ENCODE data around the gene PKDCC. TPM values are rescaled to one million over a fixed set of nuclear protein-coding genes. Genes with fewer than 3 reads are reported as not detected.

PKDCC gene
- total and polyA plus RNA-seq, 2 of the 13 experiments (the other 11 are each of a cell fraction or from before 2014, with no cell fraction given) = 52.6 to 58.8 TPM

DNA sequence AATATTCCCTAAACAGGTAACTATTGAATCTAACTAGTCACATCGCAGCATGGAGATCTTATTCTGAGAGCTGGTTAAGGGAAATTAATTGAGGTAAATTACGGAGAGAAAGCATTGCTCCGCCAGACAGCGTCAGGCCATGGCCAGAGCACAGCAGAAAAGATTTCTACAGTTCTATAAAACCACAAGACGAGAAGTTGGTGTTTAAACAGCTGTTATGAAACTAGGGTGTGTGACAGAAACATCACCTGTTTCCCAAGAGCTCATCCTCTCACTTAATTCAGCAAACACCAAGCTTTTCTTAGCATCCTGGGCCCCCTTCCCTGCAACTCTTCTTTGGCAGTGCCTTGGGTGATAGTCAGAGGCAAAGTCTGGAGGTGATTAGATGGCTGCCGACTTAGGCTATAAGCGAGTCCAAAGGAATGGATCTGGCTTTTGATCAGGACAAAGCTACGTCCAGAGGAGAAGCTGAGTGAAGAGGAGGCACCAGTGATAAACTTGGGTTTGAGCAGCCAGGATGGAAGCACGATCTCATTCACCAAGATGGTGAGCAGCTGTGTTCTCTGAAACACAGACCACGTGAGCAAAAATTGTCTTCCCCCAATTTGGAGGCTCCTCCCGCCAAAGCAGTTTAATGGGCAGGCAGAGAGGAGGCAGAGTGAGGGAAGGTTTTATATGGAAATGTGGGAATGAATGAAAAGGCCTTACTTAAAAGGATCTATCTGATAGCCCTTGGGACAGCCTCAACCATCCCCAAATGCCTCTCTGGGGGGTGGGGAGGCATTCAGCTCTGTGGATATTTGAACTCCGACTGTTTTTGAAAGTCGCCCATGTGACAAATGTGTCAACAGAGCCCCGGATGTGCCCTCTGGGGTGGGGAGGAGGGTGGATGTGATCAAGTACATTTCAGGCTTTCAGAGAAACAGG, 57.8 kb downstream of the PKDCC start (continued):
- TF ChIP-seq ZNF639 (CRISPR knock-in tag; conservative IDR thresholded peaks at IDR 0.05) (0 out of 2 replicates have a peak, but pooled peaks have one; percentile 34), KDM5A (IDR thresholded peaks at IDR 0.05; ENCODE audit: borderline replicate concordance, low read length) (no peak), ZNF12 (CRISPR knock-in tag; IDR thresholded peaks at IDR 0.05) (no peak), MED8 (CRISPR knock-in tag; IDR thresholded peaks at IDR 0.05; ENCODE audit: insufficient replicate concordance) (peak; percentile 98), PRDM4 (CRISPR knock-in tag; IDR thresholded peaks at IDR 0.05; ENCODE audit: borderline replicate concordance) (no peak), ZNF484 (CRISPR knock-in tag; IDR thresholded peaks at IDR 0.05; ENCODE audit: borderline replicate concordance, low read depth) (no peak), ZNF34 (CRISPR knock-in tag; IDR thresholded peaks at IDR 0.05; ENCODE audit: borderline replicate concordance) (no peak), RBFOX2 (IDR thresholded peaks at IDR 0.05; ENCODE audit: low read depth, low read length) (no peak), HOXA5 (CRISPR knock-in tag; IDR thresholded peaks at IDR 0.05) (no peak), SIX4 (CRISPR knock-in tag; IDR thresholded peaks at IDR 0.05) (peak; percentile 68; the same call in 1 of the 2 replicates), ZNF546 (CRISPR knock-in tag; conservative IDR thresholded peaks at IDR 0.05) (peak; percentile 91; the same call in 1 of the 2 replicates), HOXA3 (CRISPR knock-in tag; IDR thresholded peaks at IDR 0.05) (peak; percentile 59; the same call in 1 of the 2 replicates), XRCC5 (optimal IDR thresholded peaks at IDR 0.05; ENCODE audit: low read length) (no peak), HDAC6 (IDR thresholded peaks at IDR 0.05; ENCODE audit: low read depth, low read length) (no peak)
- TF ChIP-seq, protein P1, sequence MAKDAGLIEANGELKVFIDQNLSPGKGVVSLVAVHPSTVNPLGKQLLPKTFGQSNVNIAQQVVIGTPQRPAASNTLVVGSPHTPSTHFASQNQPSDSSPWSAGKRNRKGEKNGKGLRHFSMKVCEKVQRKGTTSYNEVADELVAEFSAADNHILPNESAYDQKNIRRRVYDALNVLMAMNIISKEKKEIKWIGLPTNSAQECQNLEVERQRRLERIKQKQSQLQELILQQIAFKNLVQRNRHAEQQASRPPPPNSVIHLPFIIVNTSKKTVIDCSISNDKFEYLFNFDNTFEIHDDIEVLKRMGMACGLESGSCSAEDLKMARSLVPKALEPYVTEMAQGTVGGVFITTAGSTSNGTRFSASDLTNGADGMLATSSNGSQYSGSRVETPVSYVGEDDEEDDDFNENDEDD (CRISPR knock-in tag; IDR thresholded peaks at IDR 0.05; ENCODE audit: borderline replicate concordance) = peak; percentile 76
- TF ChIP-seq, protein P2, sequence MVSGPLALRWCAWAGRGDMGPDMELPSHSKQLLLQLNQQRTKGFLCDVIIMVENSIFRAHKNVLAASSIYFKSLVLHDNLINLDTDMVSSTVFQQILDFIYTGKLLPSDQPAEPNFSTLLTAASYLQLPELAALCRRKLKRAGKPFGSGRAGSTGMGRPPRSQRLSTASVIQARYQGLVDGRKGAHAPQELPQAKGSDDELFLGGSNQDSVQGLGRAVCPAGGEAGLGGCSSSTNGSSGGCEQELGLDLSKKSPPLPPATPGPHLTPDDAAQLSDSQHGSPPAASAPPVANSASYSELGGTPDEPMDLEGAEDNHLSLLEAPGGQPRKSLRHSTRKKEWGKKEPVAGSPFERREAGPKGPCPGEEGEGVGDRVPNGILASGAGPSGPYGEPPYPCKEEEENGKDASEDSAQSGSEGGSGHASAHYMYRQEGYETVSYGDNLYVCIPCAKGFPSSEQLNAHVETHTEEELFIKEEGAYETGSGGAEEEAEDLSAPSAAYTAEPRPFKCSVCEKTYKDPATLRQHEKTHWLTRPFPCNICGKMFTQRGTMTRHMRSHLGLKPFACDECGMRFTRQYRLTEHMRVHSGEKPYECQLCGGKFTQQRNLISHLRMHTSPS (CRISPR knock-in tag; IDR thresholded peaks at IDR 0.05; ENCODE audit: low read depth) = no peak
- TF ChIP-seq, protein P3, sequence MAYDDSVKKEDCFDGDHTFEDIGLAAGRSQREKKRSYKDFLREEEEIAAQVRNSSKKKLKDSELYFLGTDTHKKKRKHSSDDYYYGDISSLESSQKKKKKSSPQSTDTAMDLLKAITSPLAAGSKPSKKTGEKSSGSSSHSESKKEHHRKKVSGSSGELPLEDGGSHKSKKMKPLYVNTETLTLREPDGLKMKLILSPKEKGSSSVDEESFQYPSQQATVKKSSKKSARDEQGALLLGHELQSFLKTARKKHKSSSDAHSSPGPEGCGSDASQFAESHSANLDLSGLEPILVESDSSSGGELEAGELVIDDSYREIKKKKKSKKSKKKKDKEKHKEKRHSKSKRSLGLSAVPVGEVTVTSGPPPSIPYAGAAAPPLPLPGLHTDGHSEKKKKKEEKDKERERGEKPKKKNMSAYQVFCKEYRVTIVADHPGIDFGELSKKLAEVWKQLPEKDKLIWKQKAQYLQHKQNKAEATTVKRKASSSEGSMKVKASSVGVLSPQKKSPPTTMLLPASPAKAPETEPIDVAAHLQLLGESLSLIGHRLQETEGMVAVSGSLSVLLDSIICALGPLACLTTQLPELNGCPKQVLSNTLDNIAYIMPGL (CRISPR knock-in tag; IDR thresholded peaks at IDR 0.05; ENCODE audit: borderline replicate concordance in 1 of 2, low read depth in 1 of 2) = peak; percentile 30 to 60; a peak in 2 of 4 replicates
- TF ChIP-seq, protein P4, sequence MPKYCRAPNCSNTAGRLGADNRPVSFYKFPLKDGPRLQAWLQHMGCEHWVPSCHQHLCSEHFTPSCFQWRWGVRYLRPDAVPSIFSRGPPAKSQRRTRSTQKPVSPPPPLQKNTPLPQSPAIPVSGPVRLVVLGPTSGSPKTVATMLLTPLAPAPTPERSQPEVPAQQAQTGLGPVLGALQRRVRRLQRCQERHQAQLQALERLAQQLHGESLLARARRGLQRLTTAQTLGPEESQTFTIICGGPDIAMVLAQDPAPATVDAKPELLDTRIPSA (CRISPR knock-in tag; IDR thresholded peaks at IDR 0.05; ENCODE audit: borderline replicate concordance) = no peak

All from HepG2 (cell line).